NK-92 treated with Interleukin-12 subunit alpha and Interleukin-12 subunit beta, amount 100 ng/mL, for 24 hours (cell line): Measurements from ENCODE around the gene GJB6.
"Not testable (repeated sequence)": the region's sequence is repeated elsewhere in the genome, so short reads cannot be mapped to it uniquely, and the experiment has no call there.

Experiments used
- DNase-seq: peaks from one replicate; lab custom pipeline; 2025; lab: John Stamatoyannopoulos, UW

GJB6 gene

GRCh38 chr13:20231839-20232555 lies at the start of gene GJB6:
Gene GJB6 (minus strand): TSS chr13:20232319. CDS start chr13:20223480, 8,839 bp downstream.
- DNase-seq: no peak

GRCh38 chr13:20276901-20277300 lies 44.8 kb upstream of the GJB6 start:
- DNase-seq: not testable (repeated sequence)

- DNase-seq: no peak
Observed at GRCh38 chr13:20274466-20274865, 42.3 kb upstream of the GJB6 start.

GRCh38 chr13:20272588-20273171 lies 40.6 kb upstream of the GJB6 start:
- DNase-seq: no peak

GRCh38 chr13:20272104-20272503 lies 40.0 kb upstream of the GJB6 start:
- DNase-seq: no peak

- no peak for DNase-seq
Observed at GRCh38 chr13:20271441-20271840, 39.3 kb upstream of the GJB6 start.

- DNase-seq: no peak
Observed at GRCh38 chr13:20270163-20270865, 38.2 kb upstream of the GJB6 start.

- DNase-seq: no peak
Observed at GRCh38 chr13:20264271-20265018, 32.3 kb upstream of the GJB6 start.

- DNase-seq: no peak
Observed at GRCh38 chr13:20263393-20264044, 31.4 kb upstream of the GJB6 start.

- DNase-seq: no peak
Observed at GRCh38 chr13:20258963-20259288, 26.8 kb upstream of the GJB6 start.

GRCh38 chr13:20258208-20258962 lies 26.3 kb upstream of the GJB6 start:
- DNase-seq: no peak

- DNase-seq: no peak
Observed at GRCh38 chr13:20254076-20254475, 22.0 kb upstream of the GJB6 start.

- DNase-seq: no peak
Observed at GRCh38 chr13:20249913-20250312, 17.8 kb upstream of the GJB6 start.

- no peak for DNase-seq
Observed at GRCh38 chr13:20247963-20248362, 15.8 kb upstream of the GJB6 start.

GRCh38 chr13:20247403-20247802 lies 15.3 kb upstream of the GJB6 start:
- no peak for DNase-seq

- DNase-seq: no peak
Observed at GRCh38 chr13:20241593-20241992, 9.5 kb upstream of the GJB6 start.

GRCh38 chr13:20239748-20240147 lies 7.6 kb upstream of the GJB6 start:
- no peak for DNase-seq

GRCh38 chr13:20232556-20233277 lies 598 bp upstream of the GJB6 start:
- no peak for DNase-seq

GRCh38 chr13:20230913-20231838 lies 943 bp downstream of the GJB6 start:
- DNase-seq: no peak

GRCh38 chr13:20227730-20228129 lies 4.4 kb downstream of the GJB6 start:
- no peak for DNase-seq
